Rectal smooth muscle tissue (tissue), 1 donor: Measurements from ENCODE around the gene ATPAF2.

ENCODE experiments used
- H3K27ac ChIP-seq: one replicate; pipeline ENCODE4 v1.7.0; 2013; ENCODE audit warnings: low read depth, low read length, inconsistent platforms
- H3K27me3 ChIP-seq: one replicate; pipeline ENCODE4 v1.7.0; 2013; ENCODE audit warnings: low read length; ENCODE audit not compliant: control insufficient read depth, insufficient read depth
- H3K36me3 ChIP-seq: one replicate; pipeline ENCODE4 v1.7.0; 2013; ENCODE audit warnings: low read length; ENCODE audit not compliant: control insufficient read depth, insufficient read depth
- H3K4me1 ChIP-seq: one replicate; pipeline ENCODE4 v1.7.0; 2013; ENCODE audit warnings: low read length; ENCODE audit not compliant: control insufficient read depth, insufficient read depth
- H3K4me3 ChIP-seq: one replicate; pipeline ENCODE4 v1.7.0; 2013; ENCODE audit warnings: low read length
- H3K9ac ChIP-seq: one replicate; pipeline ENCODE4 v1.7.0; 2013; ENCODE audit warnings: low read length

ATPAF2 gene

GRCh38 chr17:18018411-18018921 is 20.5 kb downstream of the ATPAF2 start:
- peaks cover 16% of the 10 kb centered on the region for H3K36me3 ChIP-seq
- no peaks in the 10 kb centered on the region for H3K4me1 ChIP-seq
- H3K27me3 ChIP-seq, result no peaks in the 10 kb centered on the region
- H3K27ac ChIP-seq, result no peak overlapping the region
- no peak overlapping the region for H3K4me3 ChIP-seq
- no peak overlapping the region for H3K9ac ChIP-seq

- Histone ChIP-seq H3K27ac (no peak overlapping the region), H3K36me3 (peaks cover 16% of the 10 kb centered on the region), H3K9ac (no peak overlapping the region), H3K4me3 (no peak overlapping the region), H3K4me1 (no peaks in the 10 kb centered on the region), H3K27me3 (no peaks in the 10 kb centered on the region)
Measured at GRCh38 chr17:18017958-18018357, 21.0 kb downstream of the ATPAF2 start.

DNA sequence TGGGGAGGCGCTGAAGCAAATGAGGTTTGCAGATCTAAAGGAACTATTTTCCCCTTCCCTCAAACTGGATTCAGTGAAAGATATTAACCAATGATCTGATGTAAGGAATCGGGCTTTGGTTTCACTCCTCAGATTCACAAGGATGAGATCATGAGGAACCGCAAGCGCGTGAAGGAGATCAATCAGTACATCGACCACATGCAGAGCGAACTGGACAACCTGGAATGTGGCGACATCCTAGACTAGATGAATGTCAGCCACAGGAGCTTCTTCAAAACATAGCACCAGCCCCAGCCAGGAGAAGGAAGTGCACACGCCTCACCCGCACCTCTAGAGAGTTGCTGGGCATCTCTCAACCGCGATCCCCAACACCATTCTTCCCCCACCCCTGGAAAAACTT is 22.5 kb downstream of the ATPAF2 start:
- peaks cover 11% of the 10 kb centered on the region for H3K36me3 ChIP-seq
- no peak overlapping the region for H3K27ac ChIP-seq
- H3K4me3 ChIP-seq, result no peak overlapping the region
- no peaks in the 10 kb centered on the region for H3K4me1 ChIP-seq
- H3K27me3 ChIP-seq, result no peaks in the 10 kb centered on the region
- no peak overlapping the region for H3K9ac ChIP-seq

DNA sequence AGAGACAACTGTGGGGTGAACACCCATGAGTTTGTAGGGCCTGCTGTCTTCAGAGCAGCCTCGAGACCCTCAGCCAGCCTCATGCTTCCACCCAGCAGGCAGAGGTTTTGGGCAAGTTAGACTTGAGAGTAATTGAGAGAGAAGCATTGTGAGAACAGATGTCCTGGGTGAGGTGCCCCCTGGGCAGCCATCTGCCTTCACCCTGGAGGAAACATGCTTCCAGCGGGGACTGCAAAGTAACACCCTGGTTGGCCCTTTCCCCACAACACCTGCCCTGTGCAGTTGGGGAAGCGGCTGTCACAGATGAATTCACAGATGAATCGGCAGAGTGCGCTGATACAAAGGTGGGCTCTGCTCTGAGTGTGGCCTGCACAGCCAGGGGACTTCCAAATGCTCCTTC is 23.4 kb downstream of the ATPAF2 start:
- Histone ChIP-seq H3K4me3 (no peak overlapping the region), H3K27me3 (no peaks in the 10 kb centered on the region), H3K4me1 (no peaks in the 10 kb centered on the region), H3K27ac (no peak overlapping the region), H3K36me3 (peaks cover 10% of the 10 kb centered on the region), H3K9ac (no peak overlapping the region)

DNA sequence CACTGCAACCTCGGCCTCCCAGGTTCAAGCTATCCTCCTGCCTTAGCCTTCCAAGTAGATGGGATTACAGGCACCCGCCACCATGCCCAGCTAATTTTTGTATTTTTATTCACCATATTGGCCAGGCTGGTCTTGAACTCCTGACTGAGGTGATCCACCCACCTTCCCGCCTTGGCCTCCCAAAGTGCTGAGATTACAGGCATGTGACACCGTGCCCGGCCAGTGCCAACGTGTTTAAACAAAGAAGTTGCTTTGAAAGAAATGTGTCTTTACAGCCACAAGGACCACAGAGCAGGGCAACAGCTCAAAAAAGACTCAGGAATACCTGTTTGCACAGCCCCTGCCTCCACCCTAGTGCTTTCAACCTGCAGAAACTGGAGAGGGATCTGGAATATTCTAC is 25.0 kb downstream of the ATPAF2 start:
- H3K27me3 ChIP-seq, result no peaks in the 10 kb centered on the region
- no peak overlapping the region for H3K4me3 ChIP-seq
- no peak overlapping the region for H3K9ac ChIP-seq
- H3K27ac ChIP-seq, result no peak overlapping the region
- H3K4me1 ChIP-seq, result no peaks in the 10 kb centered on the region
- peaks cover 7% of the 10 kb centered on the region for H3K36me3 ChIP-seq

- Histone ChIP-seq H3K27ac (no peak overlapping the region), H3K4me3 (no peak overlapping the region), H3K9ac (no peak overlapping the region), H3K4me1 (no peaks in the 10 kb centered on the region), H3K27me3 (no peaks in the 10 kb centered on the region), H3K36me3 (peaks cover 4% of the 10 kb centered on the region)
Measured at GRCh38 chr17:18011286-18011685, 27.7 kb downstream of the ATPAF2 start.

GRCh38 chr17:18009609-18010420 is 29.2 kb downstream of the ATPAF2 start:
- Histone ChIP-seq H3K9ac (no peak overlapping the region), H3K27ac (no peak overlapping the region), H3K4me3 (no peak overlapping the region), H3K36me3 (no peaks in the 10 kb centered on the region), H3K27me3 (no peaks in the 10 kb centered on the region), H3K4me1 (no peaks in the 10 kb centered on the region)

- Histone ChIP-seq H3K9ac (no peak overlapping the region), H3K27ac (no peak overlapping the region), H3K4me3 (no peak overlapping the region), H3K4me1 (no peaks in the 10 kb centered on the region), H3K36me3 (no peaks in the 10 kb centered on the region), H3K27me3 (no peaks in the 10 kb centered on the region)
Measured at GRCh38 chr17:18008496-18009268, 30.3 kb downstream of the ATPAF2 start.

DNA sequence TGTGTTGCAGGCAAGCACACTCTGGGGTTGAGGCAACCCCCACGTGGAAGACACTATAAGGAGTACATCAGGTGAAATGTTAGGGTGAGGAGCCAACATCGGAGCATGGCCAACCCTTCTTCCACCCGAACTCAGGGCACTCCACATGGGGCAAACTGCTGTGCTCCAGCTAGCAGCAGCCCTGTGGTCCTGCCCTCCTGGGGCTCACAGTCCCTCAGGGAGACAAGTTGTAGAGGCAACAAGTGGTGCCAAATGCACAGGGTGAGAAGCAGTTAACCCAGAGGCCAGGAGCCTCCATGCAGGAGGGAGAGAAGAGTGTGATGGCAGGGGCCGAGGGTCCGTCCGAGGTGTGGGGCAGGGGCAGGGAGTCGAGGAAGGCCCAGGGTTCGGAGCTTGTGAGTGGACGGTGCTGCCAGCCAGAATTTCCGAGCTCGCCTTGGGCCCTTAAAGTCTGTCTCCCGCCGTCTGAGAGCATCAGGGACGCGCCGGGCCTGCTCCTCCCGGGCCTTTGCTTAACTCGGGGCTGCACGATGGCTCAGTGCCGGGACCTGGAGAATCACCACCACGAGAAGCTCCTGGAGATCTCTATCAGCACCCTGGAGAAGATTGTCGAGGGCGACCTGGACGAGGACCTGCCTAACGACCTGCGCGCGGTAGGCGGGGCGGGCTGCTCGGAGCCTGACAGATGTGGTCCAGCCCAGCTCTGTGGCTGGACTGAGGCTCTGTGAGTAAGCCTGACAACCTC is 32.3 kb downstream of the ATPAF2 start:
- H3K27me3 ChIP-seq, result no peaks in the 10 kb centered on the region
- no peak overlapping the region for H3K9ac ChIP-seq
- no peaks in the 10 kb centered on the region for H3K36me3 ChIP-seq
- H3K4me3 ChIP-seq, result no peak overlapping the region
- no peak overlapping the region for H3K27ac ChIP-seq
- H3K4me1 ChIP-seq, result no peaks in the 10 kb centered on the region

DNA sequence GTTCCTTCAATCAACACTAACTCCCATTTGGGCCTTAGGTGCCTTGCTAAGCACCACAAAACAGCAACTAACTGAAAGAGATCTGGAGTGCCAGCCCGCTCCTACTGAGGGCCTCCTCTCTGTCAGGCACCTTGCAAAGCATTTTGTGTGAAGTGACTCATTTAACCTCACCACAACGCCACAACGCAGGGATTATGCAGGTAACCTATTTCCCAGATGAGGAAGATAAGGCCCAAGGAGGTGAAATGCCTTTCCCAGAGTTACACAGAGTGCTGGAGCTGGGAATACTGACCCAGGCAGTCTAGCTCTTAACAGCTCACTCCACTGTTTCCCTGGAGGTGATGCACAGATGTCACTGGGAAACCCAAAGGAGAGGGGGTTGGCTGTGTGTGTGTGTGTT is 33.5 kb downstream of the ATPAF2 start:
- Histone ChIP-seq H3K36me3 (no peaks in the 10 kb centered on the region), H3K27ac (no peak overlapping the region), H3K4me3 (no peak overlapping the region), H3K4me1 (no peaks in the 10 kb centered on the region), H3K27me3 (no peaks in the 10 kb centered on the region), H3K9ac (no peak overlapping the region)

- H3K4me1 ChIP-seq, result no peaks in the 10 kb centered on the region
- no peak overlapping the region for H3K9ac ChIP-seq
- H3K27me3 ChIP-seq, result no peaks in the 10 kb centered on the region
- no peak overlapping the region for H3K27ac ChIP-seq
- no peak overlapping the region for H3K4me3 ChIP-seq
- H3K36me3 ChIP-seq, result no peaks in the 10 kb centered on the region
Measured at GRCh38 chr17:18004884-18005305, 34.1 kb downstream of the ATPAF2 start.

DNA sequence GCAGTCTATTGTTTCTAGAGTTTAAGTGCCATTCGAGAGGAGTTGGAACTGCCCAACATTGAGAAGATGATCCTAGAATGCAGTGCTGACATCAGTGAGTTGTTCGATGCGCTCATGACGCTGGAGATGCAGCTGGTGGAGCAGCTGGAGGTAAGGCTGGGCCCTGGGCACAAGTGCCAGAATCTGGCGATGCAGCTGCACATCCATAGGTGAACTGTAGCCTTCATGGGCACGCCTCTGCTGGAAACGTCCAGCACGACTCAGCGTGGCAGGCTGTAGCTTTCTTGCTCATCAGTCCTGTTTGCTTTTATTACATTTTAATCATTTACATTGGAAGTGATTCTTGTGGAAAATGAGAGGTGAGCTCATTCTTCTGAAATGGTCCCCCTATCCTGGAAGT is 34.6 kb downstream of the ATPAF2 start:
- Histone ChIP-seq H3K9ac (no peak overlapping the region), H3K27me3 (no peaks in the 10 kb centered on the region), H3K27ac (no peak overlapping the region), H3K36me3 (no peaks in the 10 kb centered on the region), H3K4me3 (no peak overlapping the region), H3K4me1 (no peaks in the 10 kb centered on the region)
